Aorta (tissue), 5 donors: Measurements from ENCODE around the gene HIBADH. TPM values are rescaled to one million over a fixed set of nuclear protein-coding genes. Genes with fewer than 3 reads are reported as not detected.
A peak's percentile ranks its signal among the peaks of the same experiment; 100 is the strongest.

Source experiments
- ATAC-seq: fragments of 200-7000 bp; cut with Tn5 transposase; one replicate; pipeline ENCODE4 v1.9.1; 2022; ENCODE audit warnings: moderate library complexity; ENCODE audit not compliant: low FRiP score
- DNase-seq, 2 donors: peaks; one replicate each; pipeline ENCODE4 v3.0.0-alpha.2; 2020
- H3K27ac ChIP-seq, 2 donors: one replicate each; pipeline ENCODE4 v1.5.1; 2013; ENCODE audit warnings: low read length in 2 of 2, mild to moderate bottlenecking in 2 of 2, moderate library complexity in 2 of 2, control low read depth in 1 of 2, inconsistent platforms in 1 of 2, low read depth in 1 of 2
- H3K27me3 ChIP-seq, 2 donors: one replicate each; pipeline ENCODE4 v1.6.1; 2013; ENCODE audit warnings: control low read depth in 1 of 2, low read length in 1 of 2, mild to moderate bottlenecking in 1 of 2, moderate library complexity in 1 of 2; ENCODE audit not compliant: insufficient read depth in 2 of 2, control insufficient read depth in 1 of 2
- H3K36me3 ChIP-seq, 2 donors: one replicate each; pipeline ENCODE4 v1.6.1; 2013; ENCODE audit warnings: control low read depth in 1 of 2, low read length in 1 of 2, mild to moderate bottlenecking in 1 of 2; ENCODE audit not compliant: insufficient read depth in 2 of 2, control insufficient read depth in 1 of 2
- H3K4me1 ChIP-seq, 2 donors: one replicate each; pipeline ENCODE4 v1.6.1; 2013; ENCODE audit warnings: low read length in 2 of 2, control low read depth in 1 of 2, mild to moderate bottlenecking in 1 of 2, moderate library complexity in 1 of 2; ENCODE audit not compliant: insufficient read depth in 2 of 2, control insufficient read depth in 1 of 2
- H3K4me3 ChIP-seq, 2 donors: one replicate each; pipeline ENCODE4 v1.5.1; 2013; ENCODE audit warnings: low read length in 2 of 2, control low read depth in 1 of 2, mild to moderate bottlenecking in 1 of 2
- H3K9me3 ChIP-seq: one replicate; pipeline ENCODE4 v1.6.1; 2013; ENCODE audit warnings: mild to moderate bottlenecking, low read length; ENCODE audit not compliant: control insufficient read depth
- WGBS, 2 donors: extraction: QIAGEN DNeasy Blood & Tissue Kit; methylation state at CpG; one replicate each; pipeline ENCODE4 v1.1.7; 2013; 5-methylcytosine and 5-hydroxymethylcytosine counted together
- intact Hi-C, 2 donors: fragments of 100-400 bp; cut with DNase I; formaldehyde crosslinking; loops; one replicate each; pipeline versions ENCODE4 v1.14.2 to v1.15.0; 2022
- polyA plus RNA-seq, 2 donors: library from polyadenylated mRNA; stranded (reverse); fragments of 200-250 nt; gene quantifications; one replicate each; pipeline ENCODE4 v1.2.3, GENCODE V29; 2013
- total RNA-seq, 2 donors: library from RNA; stranded (reverse); fragmentation: NEBNext Ultra II Directional; extraction: Animal tissue kit (Norgen Biotek cat#: 25700); gene quantifications; one replicate each; pipeline ENCODE4 v1.2.1, GENCODE V29; 2021
- donor health status: healthy with polysubstance abuse.
- donor health status: Bipolar disorder and iron deficiency.
- donor health status: DM: no; HTN: no; CAD: no.
- donor health status: DM: no; HTN: no; CAD: no.
- donor health status: DM: yes; HTN: yes; CAD: no.

HIBADH gene
- total and polyA plus RNA-seq, 4 donors: 22.4 to 32.5 (median 30.2) TPM

DNA sequence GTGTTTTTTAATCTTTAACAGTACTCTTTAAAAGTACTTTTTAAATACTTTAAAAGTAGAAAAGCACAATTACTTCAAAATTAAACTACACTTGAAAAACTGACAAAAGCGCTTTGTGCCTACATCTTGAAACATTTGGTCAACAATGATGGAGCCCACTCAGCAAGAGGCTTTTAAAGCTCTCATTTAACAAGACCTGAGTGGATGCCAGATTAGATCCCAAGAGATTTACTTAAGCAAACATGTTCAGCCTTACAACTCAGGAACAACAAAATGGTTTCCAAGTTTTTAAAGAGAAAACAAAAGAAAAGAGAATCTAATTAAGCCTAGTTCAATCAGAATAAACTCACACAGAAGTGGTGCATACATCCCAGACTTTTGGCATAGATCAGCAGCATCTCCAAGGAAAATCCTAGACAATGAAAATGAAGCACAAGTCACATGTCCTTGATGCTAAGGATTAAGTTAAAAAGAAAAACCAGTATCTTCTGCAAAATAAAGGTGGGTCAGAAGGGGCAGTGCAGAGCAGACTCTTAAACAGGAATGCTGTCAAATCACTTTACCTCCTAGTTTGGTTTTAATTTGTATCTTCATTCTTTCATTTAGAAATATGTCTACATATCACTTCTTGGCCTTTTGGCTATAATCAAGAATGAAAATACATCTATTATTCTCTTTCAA is 26.2 kb downstream of the HIBADH start:
- Histone ChIP-seq H3K27ac (no peak overlapping the region), H3K4me1 (peaks cover 0 to 11% of the 10 kb centered on the region in 2 donors), H3K36me3 (peaks cover 0 to 2% of the 10 kb centered on the region in 2 donors), H3K4me3 (no peak overlapping the region), H3K9me3 (no peaks in the 10 kb centered on the region), H3K27me3 (no peaks in the 10 kb centered on the region)
- no peak for ATAC-seq
- intact Hi-C loops: no loop called here
- DNase-seq: no peak
- WGBS, 2 donors: 24 to 41% methylated on average over 1 of the region's 1 CpG

DNA sequence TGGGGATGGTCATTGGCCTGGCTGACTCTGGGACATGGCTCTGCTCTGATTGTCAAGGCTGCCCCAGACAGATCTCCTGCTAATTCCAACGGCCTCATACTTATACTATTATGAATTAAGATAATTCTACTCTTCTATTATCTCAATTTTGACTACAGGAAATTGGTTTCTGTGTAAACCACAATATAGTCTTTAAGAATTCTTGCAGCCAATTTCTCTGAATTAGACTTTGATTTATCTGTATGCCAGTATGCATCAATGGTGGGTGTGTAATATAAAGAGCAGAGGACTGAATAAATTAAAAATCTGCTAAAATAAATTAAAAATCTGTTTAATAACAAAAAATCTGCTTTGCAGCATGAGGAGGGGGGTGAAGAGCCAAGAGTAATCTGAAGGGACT is 27.0 kb downstream of the HIBADH start:
- Histone ChIP-seq H3K4me3 (no peak overlapping the region), H3K27ac (no peak overlapping the region), H3K36me3 (peaks cover 0 to 2% of the 10 kb centered on the region in 2 donors), H3K4me1 (peaks cover 0 to 6% of the 10 kb centered on the region in 2 donors), H3K27me3 (no peaks in the 10 kb centered on the region), H3K9me3 (no peaks in the 10 kb centered on the region)
- no peak for ATAC-seq
- WGBS, 2 donors: 81% methylated on average over 1 of the region's 1 CpG
- intact Hi-C loops: no loop called here
- DNase-seq: no peak

DNA sequence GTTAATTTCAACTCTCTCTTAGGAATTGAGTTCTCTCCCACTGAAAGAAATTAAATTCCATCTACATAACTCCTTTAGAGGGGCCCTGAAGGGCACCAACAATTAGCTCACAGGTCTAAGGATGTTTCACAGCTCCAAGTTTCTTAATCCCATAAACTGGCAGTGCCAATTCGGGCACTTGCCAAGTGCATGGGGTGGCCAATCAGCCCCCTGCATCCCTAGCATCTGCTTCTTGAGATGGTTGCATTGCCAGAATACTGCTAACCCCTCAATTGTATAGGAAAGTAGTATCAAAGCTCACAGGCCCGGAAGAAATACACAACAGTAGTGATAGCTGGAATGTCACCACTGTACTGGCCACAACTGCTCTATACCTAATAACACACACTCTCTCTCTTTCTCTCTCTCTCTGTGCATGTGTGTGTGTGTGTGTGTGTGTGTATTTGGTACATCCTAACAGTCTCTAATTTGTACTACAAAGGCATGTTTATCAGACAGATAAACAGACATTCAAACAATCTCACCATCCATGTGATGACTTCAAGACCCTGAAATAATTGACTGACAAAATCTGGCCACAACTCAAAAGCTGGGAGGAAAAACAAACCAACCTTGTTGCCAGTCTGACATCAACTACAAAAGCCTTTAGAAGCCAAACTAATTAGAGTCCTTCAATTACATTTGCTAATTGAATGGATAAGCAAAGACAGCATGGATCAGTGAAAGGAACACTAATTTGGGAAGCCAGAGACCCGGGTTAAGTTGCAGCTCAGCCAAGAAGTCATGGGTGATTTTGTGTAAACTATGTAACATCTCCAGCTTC is 27.8 kb downstream of the HIBADH start:
- Histone ChIP-seq H3K4me1 (peaks cover 0 to 5% of the 10 kb centered on the region in 2 donors), H3K27me3 (no peaks in the 10 kb centered on the region), H3K36me3 (peaks cover 0 to 2% of the 10 kb centered on the region in 2 donors), H3K27ac (no peak overlapping the region), H3K4me3 (no peak overlapping the region), H3K9me3 (no peaks in the 10 kb centered on the region)
- ATAC-seq: no peak
- intact Hi-C loops: no loop called here
- WGBS, 2 donors: 82 to 86% methylated on average over 3 of the region's 3 CpGs
- no peak for DNase-seq

DNA sequence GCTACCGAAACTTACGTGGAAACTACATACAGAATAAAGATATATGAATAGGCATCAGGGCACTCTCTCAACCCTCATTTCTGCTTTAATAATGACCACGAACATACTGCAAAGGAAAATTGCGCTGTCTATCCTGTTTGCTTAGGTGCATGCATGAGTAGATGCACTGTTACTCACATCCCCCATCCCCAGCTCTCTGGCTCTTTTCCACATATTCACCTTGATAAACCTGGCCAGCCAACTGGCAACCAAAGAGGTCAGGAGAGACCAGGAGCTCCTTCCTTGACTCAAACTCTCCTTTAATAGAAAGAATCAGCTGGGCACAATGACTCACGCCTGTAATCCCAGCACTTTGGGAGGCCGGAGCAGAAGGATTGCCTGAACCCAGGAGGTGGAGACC is 29.6 kb downstream of the HIBADH start:
- H3K36me3 ChIP-seq: peaks cover 0 to 2% of the 10 kb centered on the region in 2 donors
- H3K27me3 ChIP-seq: no peaks in the 10 kb centered on the region
- WGBS, 2 donors: 80 to 89% methylated on average over 6 of the region's 6 CpGs
- H3K4me3 ChIP-seq: no peak overlapping the region
- H3K27ac ChIP-seq: no peak overlapping the region
- intact Hi-C loops: no loop called here
- H3K9me3 ChIP-seq: no peaks in the 10 kb centered on the region
- peaks cover 0 to 5% of the 10 kb centered on the region in 2 donors for H3K4me1 ChIP-seq
- DNase-seq (peak in 1 of 2 donors; percentile 22), ATAC-seq (no peak)

DNA sequence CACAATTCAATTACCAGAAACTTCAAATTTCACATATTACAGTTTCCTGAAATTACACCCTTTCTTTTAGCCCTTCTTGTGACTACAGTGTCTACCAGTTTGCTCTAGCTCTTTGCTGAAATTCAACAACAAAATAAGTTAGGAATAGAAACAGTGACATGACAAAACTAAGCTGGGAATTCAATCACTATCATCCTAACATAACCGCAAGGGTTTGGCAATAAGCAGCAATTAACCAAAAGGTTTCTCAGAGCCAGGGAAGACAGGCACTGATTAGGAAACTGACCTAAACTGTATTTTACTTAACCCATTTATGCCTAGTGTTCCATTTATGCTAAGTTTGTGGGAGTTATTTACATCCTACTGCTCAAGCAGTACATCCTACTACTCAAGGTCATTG is 31.3 kb downstream of the HIBADH start:
- no peaks in the 10 kb centered on the region for H3K27me3 ChIP-seq
- 98 to 99% methylated on average over 1 of the region's 1 CpG for WGBS, 2 donors

DNA sequence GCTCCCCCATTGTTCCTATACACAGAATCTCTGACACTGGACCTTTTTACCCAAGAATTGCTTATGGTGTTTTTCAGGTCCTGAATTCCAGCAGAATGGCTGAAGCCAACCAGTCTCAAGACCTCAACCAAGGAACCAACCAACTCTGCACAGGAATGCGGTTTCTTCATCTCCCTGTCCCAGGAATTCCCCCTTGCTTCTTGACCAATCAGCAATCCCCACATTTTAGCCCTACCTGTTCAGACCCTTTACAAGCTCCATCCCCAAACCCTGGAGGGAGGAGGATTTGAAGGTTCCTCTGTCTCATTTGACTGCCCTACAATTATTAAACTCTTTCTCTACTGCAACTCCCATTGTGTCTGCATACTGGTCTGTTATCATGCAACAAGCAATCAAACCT is 35.5 kb downstream of the HIBADH start:
- no peaks in the 10 kb centered on the region for H3K27me3 ChIP-seq
- 96 to 97% methylated on average over 1 of the region's 1 CpG for WGBS, 2 donors
- H3K36me3 ChIP-seq: no peaks in the 10 kb centered on the region
- H3K4me3 ChIP-seq: no peak overlapping the region
- H3K9me3 ChIP-seq: no peaks in the 10 kb centered on the region
- DNase-seq (no peak), ATAC-seq (no peak)
- H3K4me1 ChIP-seq: no peaks in the 10 kb centered on the region
- H3K27ac ChIP-seq: no peak overlapping the region
- intact Hi-C loops: no loop called here

More for the DNA sequence above, 31.3 kb downstream of the HIBADH start:
- H3K4me1 ChIP-seq: peaks cover 0 to 5% of the 10 kb centered on the region in 2 donors
- no peak overlapping the region for H3K27ac ChIP-seq
- intact Hi-C loops: no loop called here
- DNase-seq (no peak), ATAC-seq (no peak)
- no peak overlapping the region for H3K4me3 ChIP-seq
- peaks cover 0 to 2% of the 10 kb centered on the region in 2 donors for H3K36me3 ChIP-seq
- no peaks in the 10 kb centered on the region for H3K9me3 ChIP-seq

DNA sequence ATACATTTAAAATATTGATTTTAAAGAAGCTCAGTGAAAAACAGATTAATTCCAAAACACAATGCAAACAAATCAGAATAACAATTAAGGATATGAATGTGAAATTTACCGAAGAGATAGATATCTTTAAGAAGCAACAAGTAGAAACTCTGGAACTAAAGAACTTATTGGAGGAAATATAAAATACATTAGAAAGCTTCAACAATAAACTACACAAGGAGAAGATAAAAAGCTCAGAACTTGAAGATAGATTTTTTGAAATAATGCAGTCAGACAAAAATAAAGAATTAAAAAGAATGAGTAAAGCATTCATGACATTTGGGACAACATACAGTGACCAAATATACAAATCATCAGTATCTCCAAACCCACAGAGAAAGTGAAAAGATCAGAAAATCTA is 43.2 kb downstream of the HIBADH start:
- ATAC-seq (no peak), DNase-seq (no peak)
- Histone ChIP-seq H3K9me3 (peaks cover 5% of the 10 kb centered on the region), H3K27ac (no peak overlapping the region), H3K27me3 (no peaks in the 10 kb centered on the region), H3K4me3 (no peak overlapping the region), H3K4me1 (no peaks in the 10 kb centered on the region), H3K36me3 (peaks cover 0 to 5% of the 10 kb centered on the region in 2 donors)
- WGBS, 2 donors: 0 to 52% methylated on average over 1 of the region's 1 CpG
- intact Hi-C loops: no loop called here

DNA sequence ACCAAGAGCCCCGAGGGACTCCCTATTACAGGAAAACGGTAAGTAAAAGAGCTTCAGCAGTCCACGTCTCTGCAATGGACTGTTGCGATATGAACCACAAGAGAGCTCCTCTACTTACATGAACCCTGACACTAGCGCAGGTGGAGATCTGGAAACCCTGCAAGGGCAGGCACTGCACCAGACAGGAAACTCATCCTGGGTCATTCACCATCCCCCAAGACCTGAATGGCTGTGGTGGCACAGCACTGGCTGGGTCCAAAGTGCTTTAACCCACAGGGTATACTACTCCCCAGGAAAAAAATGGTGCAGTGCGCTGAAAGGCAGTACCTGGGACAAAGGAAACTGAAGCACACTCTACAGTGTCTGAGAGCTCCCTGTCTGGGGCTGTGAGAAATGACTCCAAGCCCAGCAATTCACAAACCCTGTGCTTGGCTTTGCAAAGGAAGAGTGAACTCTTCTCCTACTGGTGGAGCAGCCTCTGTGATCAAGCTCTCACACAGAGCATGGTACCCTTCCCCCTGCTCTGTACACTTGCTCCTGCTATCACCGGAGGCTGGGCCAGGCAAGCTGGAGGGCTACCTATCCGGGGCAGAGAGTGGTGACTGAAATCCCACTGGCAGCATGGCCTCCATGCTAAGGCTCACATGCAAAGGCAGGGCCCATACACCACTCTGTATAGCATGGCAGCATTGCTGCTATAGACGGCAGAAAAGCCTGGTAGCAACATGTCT is 44.9 kb downstream of the HIBADH start:
- H3K9me3 ChIP-seq: peaks cover 5% of the 10 kb centered on the region
- WGBS, 2 donors: 86 to 92% methylated on average over 9 of the region's 9 CpGs
- H3K36me3 ChIP-seq: peaks cover 0 to 5% of the 10 kb centered on the region in 2 donors
- no peak for DNase-seq
- no peak for ATAC-seq
- no peak overlapping the region for H3K27ac ChIP-seq
- no peak overlapping the region for H3K4me3 ChIP-seq
- intact Hi-C loops: no loop called here
- H3K4me1 ChIP-seq: no peaks in the 10 kb centered on the region
- no peaks in the 10 kb centered on the region for H3K27me3 ChIP-seq
